ENCODE measurements around the gene TLE7. TPM values are rescaled to one million over a fixed set of nuclear protein-coding genes. Genes with fewer than 3 reads are reported as not detected.

TLE7 gene
- total RNA-seq, 2 donors from 2014 or later, result not detected

GRCh38 chr16:71460236-71460635 lies 18.4 kb upstream of the TLE7 start:
- no peak for TF ChIP-seq POLR2A (IDR thresholded peaks at IDR 0.05)
- TF ChIP-seq CTCF (IDR thresholded peaks at IDR 0.05), result no peak
- Histone ChIP-seq H3K27me3 (no peaks in the 10 kb centered on the region), H3K36me3 (replicated peaks in 1 of 2; ENCODE audit: insufficient read depth in 1 of 2, low read depth in 2 of 2) (no peaks in the 10 kb centered on the region), H3K4me1 (peaks cover 3% of the 10 kb centered on the region), H3K9me3 (no peaks in the 10 kb centered on the region), H3K4me3 (no peak overlapping the region), H3K27ac (no peak overlapping the region)
- intact Hi-C loops (cut with DNase I), result no loop called here
- DNase-seq (no peak), ATAC-seq (no peak)
- 73 to 81% methylated on average over 4 of the region's 4 CpGs for WGBS, 2 donors

- no peak for DNase-seq
- H3K36me3 ChIP-seq (replicated peaks in 1 of 2; ENCODE audit: insufficient read depth in 1 of 2, low read depth in 2 of 2), result no peaks in the 10 kb centered on the region
- no peak overlapping the region for H3K4me3 ChIP-seq
- no peak for ATAC-seq
- TF ChIP-seq POLR2A (IDR thresholded peaks at IDR 0.05), result no peak
- TF ChIP-seq CTCF (IDR thresholded peaks at IDR 0.05), result no peak
- intact Hi-C loops (cut with DNase I), result no loop called here
- no peak overlapping the region for H3K27ac ChIP-seq
- no peaks in the 10 kb centered on the region for H3K27me3 ChIP-seq
- no peaks in the 10 kb centered on the region for H3K9me3 ChIP-seq
- H3K4me1 ChIP-seq, result peaks cover 3% of the 10 kb centered on the region
These were observed 17.7 kb upstream of the TLE7 start for GRCh38 chr16:71459510-71459909.

GRCh38 chr16:71456801-71457200 lies 14.9 kb upstream of the TLE7 start:
- DNase-seq, result no peak
- H3K4me1 ChIP-seq, result peaks cover 3% of the 10 kb centered on the region
- H3K27ac ChIP-seq, result no peak overlapping the region
- H3K9me3 ChIP-seq, result peaks cover 0 to 11% (median 0%) of the 10 kb centered on the region in 3 donors
- peaks cover 0 to 2% of the 10 kb centered on the region in 2 donors for H3K36me3 ChIP-seq (replicated peaks in 1 of 2; ENCODE audit: insufficient read depth in 1 of 2, low read depth in 2 of 2)
- intact Hi-C loops (cut with DNase I), result no loop called here
- no peak overlapping the region for H3K4me3 ChIP-seq
- WGBS, 2 donors, result 88 to 96% methylated on average over 4 of the region's 4 CpGs
- no peaks in the 10 kb centered on the region for H3K27me3 ChIP-seq
- TF ChIP-seq POLR2A (IDR thresholded peaks at IDR 0.05) (no peak), CTCF (IDR thresholded peaks at IDR 0.05) (no peak)
- ATAC-seq, result no peak

GRCh38 chr16:71453036-71453435 lies 11.2 kb upstream of the TLE7 start:
- intact Hi-C loops (cut with DNase I), result no loop called here
- Histone ChIP-seq H3K36me3 (replicated peaks in 1 of 2; ENCODE audit: insufficient read depth in 1 of 2, low read depth in 2 of 2) (peaks cover 27 to 29% of the 10 kb centered on the region in 2 donors), H3K4me1 (no peaks in the 10 kb centered on the region), H3K27me3 (no peaks in the 10 kb centered on the region), H3K9me3 (peaks cover 0 to 42% (median 4%) of the 10 kb centered on the region in 3 donors), H3K27ac (no peak overlapping the region), H3K4me3 (no peak overlapping the region)
- ATAC-seq (no peak), DNase-seq (no peak)
- TF ChIP-seq POLR2A (IDR thresholded peaks at IDR 0.05) (no peak), CTCF (IDR thresholded peaks at IDR 0.05) (no peak)

GRCh38 chr16:71449020-71449419 lies 7.2 kb upstream of the TLE7 start:
- no peaks in the 10 kb centered on the region for H3K27me3 ChIP-seq
- peaks cover 0 to 65% (median 4%) of the 10 kb centered on the region in 3 donors for H3K9me3 ChIP-seq
- ATAC-seq (no peak), DNase-seq (no peak)
- intact Hi-C loops (cut with DNase I), result no loop called here
- H3K36me3 ChIP-seq (replicated peaks in 1 of 2; ENCODE audit: insufficient read depth in 1 of 2, low read depth in 2 of 2), result peaks cover 28 to 29% of the 10 kb centered on the region in 2 donors
- TF ChIP-seq CTCF (IDR thresholded peaks at IDR 0.05) (no peak), POLR2A (IDR thresholded peaks at IDR 0.05) (no peak)
- no peak overlapping the region for H3K27ac ChIP-seq
- H3K4me3 ChIP-seq, result no peak overlapping the region
- H3K4me1 ChIP-seq, result no peaks in the 10 kb centered on the region
- 96 to 100% methylated on average over 3 of the region's 3 CpGs for WGBS, 2 donors
